22Rv1 (cell line): ENCODE data around the gene CPA5.

Source experiments
- CTCF ChIP-seq: fragments of 450-650 bp; IDR thresholded peaks from 2 replicates; pipeline ENCODE4 v1.5.1; 2017; ENCODE audit warnings: mild to moderate bottlenecking
- ZFX ChIP-seq: fragments of 450-650 bp; IDR thresholded peaks from 2 replicates; pipeline ENCODE4 v1.6.1; 2017; ENCODE audit warnings: antibody characterized with exemption, borderline replicate concordance

GRCh38 chr7:130401101-130401500 is 56.5 kb downstream of the CPA5 start:
- TF ChIP-seq CTCF = no peak
- no peak for TF ChIP-seq ZFX
